22Rv1 (cell line): ENCODE data around the gene INPP5D.

ENCODE experiments used
- H3K27ac ChIP-seq: fragments of 450-650 bp; 2 replicates; pipeline ENCODE4 v1.5.1; 2017
- ZFX ChIP-seq: fragments of 450-650 bp; IDR thresholded peaks from 2 replicates; pipeline ENCODE4 v1.6.1; 2017; ENCODE audit warnings: antibody characterized with exemption, borderline replicate concordance
- TF ChIP-seq, protein P1 (sequence below): fragments of 450-650 bp; IDR thresholded peaks from 2 replicates; pipeline ENCODE4 v1.5.1; 2017; ENCODE audit warnings: mild to moderate bottlenecking

The INPP5D gene

DNA sequence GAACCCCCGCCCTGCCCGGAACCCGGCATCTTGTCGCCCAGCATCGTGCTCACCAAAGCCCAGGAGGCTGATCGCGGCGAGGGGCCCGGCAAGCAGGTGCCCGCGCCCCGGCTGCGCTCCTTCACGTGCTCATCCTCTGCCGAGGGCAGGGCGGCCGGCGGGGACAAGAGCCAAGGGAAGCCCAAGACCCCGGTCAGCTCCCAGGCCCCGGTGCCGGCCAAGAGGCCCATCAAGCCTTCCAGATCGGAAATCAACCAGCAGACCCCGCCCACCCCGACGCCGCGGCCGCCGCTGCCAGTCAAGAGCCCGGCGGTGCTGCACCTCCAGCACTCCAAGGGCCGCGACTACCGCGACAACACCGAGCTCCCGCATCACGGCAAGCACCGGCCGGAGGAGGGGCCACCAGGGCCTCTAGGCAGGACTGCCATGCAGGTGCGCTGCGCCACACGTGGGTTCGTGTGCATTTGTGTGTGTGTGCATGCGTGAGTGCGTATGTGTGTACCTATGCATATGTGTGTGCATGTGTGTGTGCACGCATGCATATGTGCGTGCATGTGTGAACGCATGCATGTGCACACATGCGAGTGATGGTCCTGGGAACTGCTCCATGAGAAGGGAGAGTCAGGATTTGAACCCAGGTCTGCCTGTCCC lies 144.3 kb downstream of the INPP5D start:
- TF ChIP-seq, protein P1, sequence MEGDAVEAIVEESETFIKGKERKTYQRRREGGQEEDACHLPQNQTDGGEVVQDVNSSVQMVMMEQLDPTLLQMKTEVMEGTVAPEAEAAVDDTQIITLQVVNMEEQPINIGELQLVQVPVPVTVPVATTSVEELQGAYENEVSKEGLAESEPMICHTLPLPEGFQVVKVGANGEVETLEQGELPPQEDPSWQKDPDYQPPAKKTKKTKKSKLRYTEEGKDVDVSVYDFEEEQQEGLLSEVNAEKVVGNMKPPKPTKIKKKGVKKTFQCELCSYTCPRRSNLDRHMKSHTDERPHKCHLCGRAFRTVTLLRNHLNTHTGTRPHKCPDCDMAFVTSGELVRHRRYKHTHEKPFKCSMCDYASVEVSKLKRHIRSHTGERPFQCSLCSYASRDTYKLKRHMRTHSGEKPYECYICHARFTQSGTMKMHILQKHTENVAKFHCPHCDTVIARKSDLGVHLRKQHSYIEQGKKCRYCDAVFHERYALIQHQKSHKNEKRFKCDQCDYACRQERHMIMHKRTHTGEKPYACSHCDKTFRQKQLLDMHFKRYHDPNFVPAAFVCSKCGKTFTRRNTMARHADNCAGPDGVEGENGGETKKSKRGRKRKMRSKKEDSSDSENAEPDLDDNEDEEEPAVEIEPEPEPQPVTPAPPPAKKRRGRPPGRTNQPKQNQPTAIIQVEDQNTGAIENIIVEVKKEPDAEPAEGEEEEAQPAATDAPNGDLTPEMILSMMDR, result no peak
- no peak overlapping the region for H3K27ac ChIP-seq

GRCh38 chr2:233208382-233209116 lies 148.4 kb downstream of the INPP5D start:
- TF ChIP-seq, protein P1, result no peak
- no peak for TF ChIP-seq ZFX
- no peak overlapping the region for H3K27ac ChIP-seq

- TF ChIP-seq ZFX, result no peak
- TF ChIP-seq, protein P1, result no peak
- no peak overlapping the region for H3K27ac ChIP-seq
Observed at GRCh38 chr2:233209117-233209532, 149.0 kb downstream of the INPP5D start.

DNA sequence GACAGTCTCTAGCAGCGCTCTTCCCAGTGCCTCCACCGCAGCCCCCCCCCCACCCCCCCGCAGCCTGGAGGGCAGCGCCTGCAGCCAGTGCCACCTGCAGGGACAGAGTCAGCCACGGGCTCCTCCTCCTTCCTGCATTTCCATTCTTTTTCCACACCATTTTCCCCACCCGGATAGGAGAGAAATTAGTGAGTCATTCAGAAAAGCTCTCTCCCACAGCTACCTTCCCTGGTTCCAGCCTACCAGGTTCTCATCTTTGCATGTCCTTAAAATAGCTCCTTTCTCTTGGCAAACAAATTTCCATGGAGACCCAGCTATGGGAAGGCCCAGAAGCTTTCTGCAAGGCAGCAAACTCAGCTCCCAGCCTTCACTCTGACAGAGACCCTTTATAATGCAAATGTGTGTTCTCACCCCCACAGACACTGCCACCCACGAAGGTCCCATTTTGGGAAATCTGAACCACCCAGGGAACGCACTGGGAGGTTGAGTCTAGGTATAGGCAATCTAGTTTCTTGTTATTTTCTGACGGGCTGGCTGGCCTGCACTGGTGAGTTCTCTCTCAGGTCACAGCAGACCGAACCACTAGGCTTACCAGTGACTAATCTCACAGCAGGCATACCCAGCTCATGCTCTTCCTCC lies 149.5 kb downstream of the INPP5D start:
- TF ChIP-seq, protein P1, result no peak
- no peak for TF ChIP-seq ZFX
- no peak overlapping the region for H3K27ac ChIP-seq

- H3K27ac ChIP-seq, result no peak overlapping the region
Observed at GRCh38 chr2:233210281-233210680, 150.1 kb downstream of the INPP5D start.

DNA sequence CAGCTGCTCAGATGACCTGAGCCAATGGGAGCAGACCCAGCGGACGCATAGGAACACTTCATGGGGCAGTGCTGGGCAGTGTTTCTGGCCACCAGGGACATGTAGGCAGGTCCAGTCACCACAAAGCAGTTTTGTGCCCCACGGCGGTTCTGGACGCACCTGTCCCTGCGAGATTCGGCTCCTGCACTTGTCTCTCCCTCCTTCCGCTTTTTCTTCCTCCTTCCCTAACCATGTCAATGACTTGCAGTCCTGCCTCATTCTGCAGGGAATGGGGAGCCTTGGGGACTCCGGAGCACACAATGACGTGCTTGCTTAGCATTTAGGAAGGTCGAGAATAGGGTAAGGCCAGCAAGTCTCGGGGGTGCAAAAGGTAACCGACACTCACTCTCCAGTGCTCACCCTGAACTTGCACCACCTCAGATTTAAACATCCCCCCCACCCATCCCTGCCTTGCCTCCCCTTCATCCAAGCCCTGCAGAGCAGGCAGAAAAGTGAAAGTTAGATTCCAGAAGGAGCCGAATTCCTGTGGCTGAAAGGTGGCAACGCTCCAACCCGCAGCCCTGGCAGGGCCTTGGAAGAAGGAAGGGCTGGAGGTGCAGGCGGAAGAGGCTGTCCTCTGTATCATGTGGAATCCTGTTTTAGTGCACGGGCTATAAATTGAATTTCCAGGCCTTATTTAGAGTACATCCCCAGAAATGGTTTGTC lies 150.9 kb downstream of the INPP5D start:
- TF ChIP-seq, protein P1, result no peak
- no peak for TF ChIP-seq ZFX
- H3K27ac ChIP-seq, result no peak overlapping the region

More at GRCh38 chr2:233210281-233210680, 150.1 kb downstream of the INPP5D start:
- TF ChIP-seq, protein P1, result no peak

DNA sequence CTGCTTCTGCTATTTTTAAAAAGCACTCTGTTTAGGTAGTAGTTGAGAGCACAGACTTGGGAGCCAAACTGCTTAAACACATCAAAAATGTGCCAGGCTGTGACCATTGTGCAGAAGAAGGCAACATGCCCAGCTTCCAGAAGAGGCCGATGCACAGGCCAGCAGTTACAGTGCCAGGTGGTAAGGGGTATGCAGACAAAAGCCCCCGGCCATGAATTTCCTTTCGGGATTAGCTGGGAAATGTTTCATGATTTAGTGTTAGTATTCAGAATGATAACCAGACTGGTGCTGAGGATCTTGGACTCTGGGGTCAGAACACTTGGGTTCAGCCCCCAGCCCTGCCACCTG lies 151.4 kb downstream of the INPP5D start:
- no peak for TF ChIP-seq ZFX
- TF ChIP-seq, protein P1, result no peak

More for the DNA sequence above, 151.4 kb downstream of the INPP5D start:
- H3K27ac ChIP-seq, result no peak overlapping the region
